Stimulated activated naive CD4-positive, alpha-beta T cell (primary cell): ENCODE data around the gene FRAT1.

Experiments used
- DNase-seq, 6 experiments: peaks; one replicate each; lab custom pipeline; 2025; lab: John Stamatoyannopoulos, UW

Gene FRAT1

GRCh38 chr10:97365761-97366351 is 46.8 kb downstream of the FRAT1 start:
- DNase-seq = no peak

- no peak for DNase-seq
Observed at GRCh38 chr10:97366572-97366971, 47.5 kb downstream of the FRAT1 start.

- no peak for DNase-seq
Observed at GRCh38 chr10:97367126-97367649, 48.1 kb downstream of the FRAT1 start.
